Renal cortical epithelial cell (primary cell): Measurements from ENCODE around the gene HPS3. TPM values are rescaled to one million over a fixed set of nuclear protein-coding genes. Genes with fewer than 3 reads are reported as not detected.
A peak's percentile ranks its signal among the peaks of the same experiment; 100 is the strongest.
"Not testable (repeated sequence)": the region's sequence is repeated elsewhere in the genome, so short reads cannot be mapped to it uniquely, and the experiment has no call there.

ENCODE experiments used
- DNase-seq: peaks from one replicate; pipeline ENCODE4 v3.0.0-alpha.2; 2011; ENCODE audit warnings: low read depth
- total RNA-seq: library from RNA; depleted of rRNA; stranded (reverse); fragments of >200 nt; gene quantifications from 2 replicates; pipeline ENCODE4 v1.2.3, GENCODE V29; 2014

The HPS3 gene, protein sequence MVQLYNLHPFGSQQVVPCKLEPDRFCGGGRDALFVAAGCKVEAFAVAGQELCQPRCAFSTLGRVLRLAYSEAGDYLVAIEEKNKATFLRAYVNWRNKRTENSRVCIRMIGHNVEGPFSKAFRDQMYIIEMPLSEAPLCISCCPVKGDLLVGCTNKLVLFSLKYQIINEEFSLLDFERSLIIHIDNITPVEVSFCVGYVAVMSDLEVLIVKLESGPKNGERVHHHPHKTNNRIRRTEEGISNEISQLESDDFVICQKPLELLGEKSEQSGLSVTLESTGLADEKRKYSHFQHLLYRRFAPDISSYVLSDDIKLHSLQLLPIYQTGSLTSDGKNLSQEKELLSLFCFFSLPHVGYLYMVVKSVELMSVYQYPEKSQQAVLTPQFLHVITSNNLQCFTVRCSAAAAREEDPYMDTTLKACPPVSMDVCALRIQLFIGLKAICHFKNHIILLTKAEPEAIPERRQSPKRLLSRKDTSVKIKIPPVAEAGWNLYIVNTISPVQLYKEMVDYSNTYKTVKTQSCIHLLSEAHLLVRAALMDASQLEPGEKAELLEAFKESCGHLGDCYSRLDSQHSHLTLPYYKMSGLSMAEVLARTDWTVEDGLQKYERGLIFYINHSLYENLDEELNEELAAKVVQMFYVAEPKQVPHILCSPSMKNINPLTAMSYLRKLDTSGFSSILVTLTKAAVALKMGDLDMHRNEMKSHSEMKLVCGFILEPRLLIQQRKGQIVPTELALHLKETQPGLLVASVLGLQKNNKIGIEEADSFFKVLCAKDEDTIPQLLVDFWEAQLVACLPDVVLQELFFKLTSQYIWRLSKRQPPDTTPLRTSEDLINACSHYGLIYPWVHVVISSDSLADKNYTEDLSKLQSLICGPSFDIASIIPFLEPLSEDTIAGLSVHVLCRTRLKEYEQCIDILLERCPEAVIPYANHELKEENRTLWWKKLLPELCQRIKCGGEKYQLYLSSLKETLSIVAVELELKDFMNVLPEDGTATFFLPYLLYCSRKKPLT
- 37.8 and 45.5 TPM in 2 replicates for total RNA-seq

DNA sequence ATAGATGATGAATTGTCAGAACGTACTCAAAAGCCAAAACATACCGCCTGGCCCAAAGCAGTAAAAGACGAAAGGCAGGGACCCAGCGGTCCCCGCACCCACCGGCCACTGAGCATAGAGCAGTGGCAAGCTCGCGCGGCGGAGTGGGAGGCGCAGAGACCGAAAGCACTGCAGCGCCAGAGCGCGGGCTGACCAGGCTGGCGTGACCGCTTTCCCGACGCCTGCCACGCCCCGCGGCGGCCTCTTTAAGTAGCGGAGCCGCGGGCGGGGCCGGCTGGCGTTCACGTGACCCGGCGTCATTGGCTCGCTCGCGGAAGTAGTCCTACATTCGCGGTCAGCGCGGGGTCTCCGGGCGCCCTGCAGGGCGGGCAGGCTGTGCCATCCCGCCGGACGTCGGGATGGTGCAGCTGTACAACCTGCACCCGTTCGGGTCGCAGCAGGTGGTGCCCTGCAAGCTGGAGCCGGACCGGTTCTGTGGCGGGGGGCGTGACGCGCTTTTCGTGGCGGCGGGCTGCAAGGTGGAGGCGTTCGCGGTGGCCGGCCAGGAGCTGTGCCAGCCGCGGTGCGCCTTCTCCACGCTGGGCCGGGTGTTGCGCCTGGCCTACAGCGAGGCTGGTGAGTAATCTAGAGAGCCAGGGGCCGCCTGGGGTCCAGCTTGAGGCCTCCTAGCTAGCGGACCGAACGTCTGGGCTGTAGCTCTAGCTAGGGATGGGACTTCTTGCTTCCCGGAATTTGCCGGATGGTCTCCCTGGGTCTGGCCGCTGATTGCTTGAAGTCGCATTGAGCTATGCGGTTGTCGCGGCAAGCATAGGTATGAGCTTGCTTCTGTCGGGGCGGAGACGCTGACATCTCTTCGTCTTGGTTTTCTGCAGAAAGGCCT, at the start of gene HPS3:
Gene HPS3, plus strand, starts transcription at position 313 of the 880 bp plus-strand sequence. Its CDS starts 86 bp downstream, at position 399.
- DNase-seq, result peak; percentile 70

DNA sequence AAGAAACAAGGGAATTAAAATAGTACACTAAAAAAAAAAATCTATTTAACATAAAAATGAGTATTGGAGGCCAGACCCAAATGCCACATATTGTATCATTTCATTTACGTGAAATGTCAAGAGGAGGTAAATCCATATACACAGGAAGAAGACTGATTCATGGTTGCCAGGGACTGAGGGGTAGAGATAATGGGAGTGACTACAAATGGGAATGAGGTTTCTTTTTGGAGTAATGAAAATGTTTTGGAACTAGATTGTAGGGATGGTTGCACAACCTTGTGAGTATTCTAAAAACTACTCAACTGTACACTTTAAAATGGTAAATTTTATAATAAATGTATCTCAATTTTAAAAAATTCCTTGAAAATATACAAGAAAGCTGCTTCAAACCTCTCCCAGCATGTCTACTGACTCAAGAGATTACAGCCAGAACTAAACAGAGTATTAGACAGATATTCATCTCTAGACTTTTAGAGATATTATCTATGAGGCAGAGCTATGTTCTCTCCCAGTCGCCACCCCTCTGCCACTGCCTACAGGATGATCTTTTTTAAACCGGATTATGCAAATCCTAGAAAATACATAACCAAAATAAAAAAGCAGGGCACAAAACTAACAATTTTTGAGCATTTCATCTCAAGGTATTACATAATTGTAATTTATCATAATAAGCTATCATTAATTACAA, 49.3 kb upstream of the HPS3 start:
- no peak for DNase-seq

- DNase-seq, result peak; percentile 23
Observed at GRCh38 chr3:149080699-149081091, 48.7 kb upstream of the HPS3 start.

DNA sequence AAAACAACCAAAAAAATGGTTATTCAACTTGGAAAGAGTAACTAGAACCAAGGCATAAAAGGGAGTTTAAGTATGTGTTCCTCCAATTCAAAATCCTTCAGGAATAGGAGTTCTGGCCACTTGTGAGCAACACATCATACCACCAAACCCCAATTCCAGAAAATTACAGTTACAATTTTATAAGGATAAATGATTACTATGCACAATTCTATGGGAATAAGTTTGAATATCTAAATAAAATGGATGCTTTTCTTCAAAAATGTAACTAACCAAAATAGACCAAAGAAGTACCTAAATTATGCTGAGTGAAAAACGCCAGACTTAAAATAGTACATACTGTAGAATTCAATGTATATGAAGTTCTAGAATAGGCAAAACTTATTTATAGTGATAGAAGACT, 47.7 kb upstream of the HPS3 start:
- no peak for DNase-seq

DNA sequence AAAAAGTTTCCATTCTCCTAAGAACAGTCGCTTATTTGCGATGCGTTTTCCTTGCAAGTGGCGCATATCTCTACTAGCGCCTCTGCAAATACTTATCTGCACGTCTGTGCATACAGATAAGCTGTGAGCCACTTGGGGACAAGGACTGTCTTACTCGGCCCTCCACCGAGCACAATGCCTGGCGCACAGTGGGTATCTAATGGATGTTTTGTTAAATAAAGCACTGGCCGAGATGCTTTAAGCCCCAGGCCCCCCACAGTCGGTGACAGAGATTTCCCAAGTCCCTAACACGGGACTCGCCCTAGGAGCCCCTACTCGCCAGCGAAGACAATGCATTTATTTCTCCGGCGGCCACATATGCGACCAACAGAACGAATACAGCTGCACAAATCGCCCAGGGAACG, 43.6 kb upstream of the HPS3 start:
- peak; percentile 42 for DNase-seq

- DNase-seq, result peak; percentile 94
Observed at GRCh38 chr3:149086232-149086988, 43.0 kb upstream of the HPS3 start, which contains the start of gene HLTF. Gene HLTF (minus strand): TSS chr3:149086533. CDS start chr3:149086336, 197 bp downstream.

DNA sequence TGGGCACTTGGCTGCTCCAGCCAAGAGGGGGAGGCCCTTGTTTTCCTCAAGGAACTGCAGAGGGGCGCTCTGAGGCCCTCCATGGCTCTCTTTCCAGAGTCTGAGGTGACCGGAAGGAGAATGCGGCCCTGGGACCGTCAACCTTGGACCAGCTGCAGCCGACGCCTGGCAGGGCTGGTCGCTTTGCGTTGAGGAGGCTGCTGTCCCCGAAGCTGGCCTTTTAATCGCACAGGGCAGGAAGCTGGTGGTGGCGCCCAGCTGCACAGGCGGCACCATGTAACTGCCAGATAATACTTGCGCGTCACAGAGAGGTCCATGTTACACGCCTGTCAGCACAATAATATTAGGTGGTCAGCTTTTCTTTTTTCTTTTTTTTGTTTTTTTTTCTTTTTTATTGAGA, 42.2 kb upstream of the HPS3 start:
- no peak for DNase-seq

DNA sequence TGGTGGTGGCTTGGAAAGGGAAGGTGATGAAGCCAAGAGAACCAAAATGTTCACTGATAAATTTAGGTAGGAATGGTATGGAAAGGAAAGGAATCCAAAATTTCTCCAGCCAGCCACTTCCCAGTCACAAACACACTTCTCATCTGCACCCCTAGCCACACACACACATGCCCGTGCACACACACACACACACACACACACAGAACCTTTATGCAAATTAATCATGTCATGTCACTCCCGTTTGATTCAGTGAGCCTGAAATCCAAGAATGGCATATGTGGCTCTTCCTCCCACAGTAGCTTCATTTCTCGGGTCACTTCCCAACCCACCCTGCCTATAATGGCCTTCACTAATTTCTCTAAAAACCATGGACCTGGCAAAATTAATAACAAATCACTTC, 40.0 kb upstream of the HPS3 start:
- DNase-seq, result no peak

DNA sequence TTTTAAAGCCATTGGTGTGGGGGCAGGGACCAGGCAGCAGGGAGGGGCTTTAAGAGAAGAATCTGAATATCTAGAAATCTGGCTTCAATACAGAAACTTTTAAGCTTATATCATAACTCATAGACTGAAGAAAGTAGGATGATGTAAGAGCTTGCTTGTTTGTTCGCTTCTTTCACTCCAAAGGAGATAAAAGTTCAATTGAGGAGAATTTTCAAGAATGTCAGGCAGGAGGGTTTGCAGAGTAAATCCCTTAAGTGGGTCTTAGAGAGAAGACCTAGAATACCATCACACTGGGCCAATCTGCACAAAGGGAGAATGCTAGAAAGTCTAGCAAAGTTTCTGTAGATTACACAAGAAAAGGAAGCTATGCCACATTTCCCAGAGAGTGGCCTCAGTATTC, 39.0 kb upstream of the HPS3 start:
- no peak for DNase-seq

GRCh38 chr3:149090907-149091306, 38.5 kb upstream of the HPS3 start:
- no peak for DNase-seq

DNA sequence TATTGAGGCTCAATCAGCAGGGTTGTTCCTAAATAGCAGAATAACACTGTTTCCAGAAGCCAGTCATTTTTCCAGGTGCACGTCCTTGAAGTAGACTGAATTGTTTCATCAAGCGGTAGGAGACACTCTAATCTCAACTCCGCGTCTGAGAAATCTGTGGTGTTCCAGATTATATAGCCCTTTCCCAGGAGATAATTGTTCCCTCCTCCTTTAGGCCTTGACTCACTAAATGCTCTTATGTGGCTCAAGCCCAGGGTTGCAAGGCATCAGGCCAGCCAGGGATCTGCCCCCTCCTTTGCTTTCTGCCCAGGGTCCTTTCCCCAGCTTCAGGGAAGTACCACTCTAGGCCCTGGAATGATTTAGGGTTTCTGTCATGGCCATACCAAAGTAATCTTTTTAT, 37.5 kb upstream of the HPS3 start:
- no peak for DNase-seq

DNA sequence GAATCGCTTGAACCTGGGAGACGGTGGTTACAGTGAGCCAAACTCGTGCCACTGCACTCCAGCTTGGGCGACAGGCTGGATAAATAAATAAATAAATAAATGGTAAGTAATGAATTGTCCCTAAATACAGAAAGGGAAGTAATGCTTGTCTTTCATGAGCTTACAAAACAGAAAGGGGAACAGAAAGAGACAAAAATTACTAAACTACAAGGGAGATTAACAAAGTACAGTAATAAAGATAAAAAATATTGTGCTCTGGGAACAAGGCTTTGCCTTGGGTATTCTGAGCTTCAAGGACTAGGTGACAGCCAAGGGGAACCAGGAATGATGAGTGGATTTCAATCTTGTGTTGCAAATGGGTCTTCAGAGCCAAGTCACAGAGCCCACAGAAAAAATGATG, 34.0 kb upstream of the HPS3 start:
- DNase-seq, result no peak

DNA sequence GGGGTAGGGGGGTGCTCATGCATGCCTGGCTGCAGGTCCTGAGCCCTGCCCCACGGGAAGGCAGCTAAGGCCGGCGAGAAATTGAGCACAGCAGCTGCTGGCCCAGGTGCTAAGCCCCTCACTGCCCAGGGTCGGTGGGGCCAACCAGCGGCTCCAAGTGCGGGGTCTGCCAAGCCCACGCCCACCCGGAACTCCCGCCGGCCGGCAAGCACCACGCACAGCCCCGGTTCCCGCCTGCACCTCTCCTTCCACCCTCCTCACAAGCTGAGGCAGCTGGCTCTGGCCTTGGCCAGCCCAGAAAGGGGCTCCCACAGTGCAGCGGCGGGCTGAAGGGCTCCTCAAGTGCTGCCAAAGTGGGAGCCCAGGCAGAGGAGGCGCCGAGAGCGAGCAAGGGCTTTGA, 31.5 kb upstream of the HPS3 start:
- DNase-seq, result not testable (repeated sequence)

- no peak for DNase-seq
Observed at GRCh38 chr3:149101154-149101553, 28.3 kb upstream of the HPS3 start.

DNA sequence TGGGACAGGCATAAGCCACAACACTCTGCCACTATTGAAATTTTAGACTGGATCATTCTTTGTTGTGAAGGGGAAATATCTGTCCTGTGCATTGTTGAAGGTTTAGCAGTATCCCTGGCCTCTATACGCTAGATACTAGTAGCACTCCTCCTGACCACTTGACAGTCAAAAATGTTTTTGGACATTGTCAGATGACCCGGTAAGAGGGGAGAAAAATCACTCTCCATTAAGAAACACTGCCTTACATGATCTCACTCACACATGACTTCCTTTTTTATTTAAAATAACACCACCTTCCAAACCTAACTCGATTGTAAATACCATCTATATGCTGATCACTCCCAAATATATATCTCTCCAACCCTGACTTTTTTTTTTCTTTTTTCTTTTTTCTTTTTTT, 27.8 kb upstream of the HPS3 start:
- DNase-seq, result no peak

- no peak for DNase-seq
Observed at GRCh38 chr3:149104484-149104883, 25.0 kb upstream of the HPS3 start.

GRCh38 chr3:149114458-149114857, 15.0 kb upstream of the HPS3 start:
- DNase-seq, result no peak

DNA sequence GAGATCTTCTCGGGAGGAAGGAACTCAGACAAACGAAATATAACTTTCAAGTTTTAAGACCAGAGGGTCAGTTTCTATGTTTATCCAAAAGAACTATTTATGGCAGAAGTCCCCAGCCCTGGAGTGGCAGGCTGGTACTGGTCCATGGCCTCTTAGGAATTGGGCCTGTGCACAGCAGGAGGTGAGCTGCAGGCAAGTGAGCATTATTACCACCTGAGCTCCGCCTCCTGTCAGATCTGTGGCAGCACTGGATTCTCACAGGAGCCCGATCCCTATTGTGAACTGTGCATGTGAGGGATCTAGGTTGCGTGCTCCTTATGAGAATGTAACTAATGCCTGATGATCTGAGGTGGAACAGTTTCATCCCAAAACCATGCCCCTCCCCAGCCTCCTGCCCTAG, 14.3 kb upstream of the HPS3 start:
- no peak for DNase-seq

- no peak for DNase-seq
Observed at GRCh38 chr3:149118724-149119123, 10.7 kb upstream of the HPS3 start.

DNA sequence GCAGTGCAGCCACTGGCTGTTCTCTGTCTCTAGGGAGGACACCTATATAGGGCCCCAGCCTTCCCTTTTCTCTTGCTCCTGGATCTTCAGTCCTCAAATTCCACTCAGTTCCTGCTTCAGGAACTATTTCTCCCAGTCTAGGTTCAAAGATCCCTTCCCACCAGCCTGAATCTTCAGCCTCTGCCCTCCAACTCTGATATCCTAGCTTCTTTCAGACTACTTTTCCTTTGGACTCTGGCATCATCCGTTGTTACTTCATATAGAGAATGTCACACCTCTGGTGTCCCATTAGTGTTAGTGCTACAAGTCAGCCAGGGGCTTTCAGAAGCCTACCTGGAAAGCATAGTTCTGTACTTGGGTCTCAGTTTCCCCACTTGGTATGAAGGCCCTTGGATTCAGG, 10.0 kb upstream of the HPS3 start:
- DNase-seq, result no peak
